Fibroblast of lung (primary cell): ENCODE results near the gene ZGRF1. TPM values are rescaled to one million over a fixed set of nuclear protein-coding genes. Genes with fewer than 3 reads are reported as not detected.
"Not testable (repeated sequence)": the region's sequence is repeated elsewhere in the genome, so short reads cannot be mapped to it uniquely, and the experiment has no call there.

Experiments
- DNase-seq, 2 donors: peaks; one replicate each; pipeline versions ENCODE4 v3.0.0 to v3.0.0-alpha.2; 2010; ENCODE audit warnings: low read depth in 2 of 2
- H2AFZ ChIP-seq: 2 replicates; pipeline ENCODE4 v1.5.1; 2012; ENCODE audit warnings: low read length, control low read depth, inconsistent platforms
- H3K27ac ChIP-seq: 2 replicates; pipeline ENCODE4 v1.5.1; 2011; ENCODE audit warnings: low read length, control low read depth; ENCODE audit not compliant: insufficient read depth
- H3K27me3 ChIP-seq: 2 replicates; pipeline ENCODE4 v1.5.1; 2011; ENCODE audit warnings: mild to moderate bottlenecking, low read length; ENCODE audit not compliant: control insufficient read depth, insufficient read depth
- H3K36me3 ChIP-seq: 2 replicates; pipeline ENCODE4 v1.5.1; 2011; ENCODE audit warnings: low read length; ENCODE audit not compliant: control insufficient read depth, insufficient read depth
- H3K4me1 ChIP-seq: 2 replicates; pipeline ENCODE4 v1.5.1; 2011; ENCODE audit warnings: low read length; ENCODE audit not compliant: control insufficient read depth, insufficient read depth; ENCODE audit errors: extremely low read depth
- H3K4me2 ChIP-seq: 2 replicates; pipeline ENCODE4 v1.5.1; 2011; ENCODE audit warnings: low read length, control low read depth; ENCODE audit not compliant: insufficient read depth; ENCODE audit errors: extremely low read depth
- H3K4me3 ChIP-seq, 4 experiments: fragments of 200-600 bp in 1 of 4; sonication (generic) in 1 of 4; replicated peaks in 1 of 4; 2 replicates each; pipeline ENCODE4 v1.5.1; 2011 to 2016; ENCODE audit warnings: low read length in 4 of 4, low read depth in 3 of 4, mild to moderate bottlenecking in 3 of 4, control low read depth in 2 of 4, inconsistent platforms in 1 of 4, mixed read lengths in 1 of 4; ENCODE audit not compliant: insufficient read depth in 1 of 4; ENCODE audit errors: control extremely low read depth in 1 of 4
- H3K79me2 ChIP-seq: 2 replicates; pipeline ENCODE4 v1.5.1; 2012; ENCODE audit warnings: mild to moderate bottlenecking, low read length, inconsistent platforms; ENCODE audit not compliant: control insufficient read depth, insufficient read depth
- H3K9ac ChIP-seq: 2 replicates; pipeline ENCODE4 v1.5.1; 2011; ENCODE audit warnings: mild to moderate bottlenecking, low read length, control low read depth; ENCODE audit not compliant: insufficient read depth
- H3K9me3 ChIP-seq: 2 replicates; pipeline ENCODE4 v1.5.1; 2012; ENCODE audit warnings: low read depth, low read length; ENCODE audit not compliant: control insufficient read depth, insufficient read depth
- H4K20me1 ChIP-seq: 2 replicates; pipeline ENCODE4 v1.5.1; 2011; ENCODE audit warnings: low read length; ENCODE audit not compliant: control insufficient read depth, insufficient read depth; ENCODE audit errors: extremely low read depth
- EZH2 ChIP-seq: IDR thresholded peaks from 2 replicates; pipeline ENCODE4 v1.5.1; 2012; ENCODE audit warnings: low read length, control low read depth, mild to moderate bottlenecking; ENCODE audit errors: missing control alignments
- polyA plus RNA-seq, 2 donors: library from polyadenylated mRNA; depleted of rRNA in 1 of 2; stranded (reverse) in 1 of 2; unstranded in 1 of 2; fragments of >200 nt; gene quantifications; 2 replicates each; pipeline ENCODE4 v1.2.1, GENCODE V29; 2011 to 2012; ENCODE audit warnings: missing spikeins in 1 of 2
- total RNA-seq: library from RNA; depleted of rRNA; stranded (reverse); fragments of >200 nt; gene quantifications from 2 replicates; pipeline ENCODE4 v1.2.1, GENCODE V29; 2014
- TF ChIP-seq, protein P1 (sequence below), 2 donors: IDR thresholded peaks in 1 of 2; conservative IDR thresholded peaks in 1 of 2; 1 replicate in 1 of 2; 2 replicates in 1 of 2; pipeline ENCODE4 v1.5.1; 2011 to 2012; ENCODE audit warnings: low read length in 2 of 2, control low read depth in 1 of 2, inconsistent platforms in 1 of 2, low read depth in 1 of 2, mild to moderate bottlenecking in 1 of 2

The ZGRF1 gene
- total and polyA plus RNA-seq, 2 donors (not counting 1 experiment from before 2014, with no cell fraction given) = 3.1 to 5.8 TPM

DNA sequence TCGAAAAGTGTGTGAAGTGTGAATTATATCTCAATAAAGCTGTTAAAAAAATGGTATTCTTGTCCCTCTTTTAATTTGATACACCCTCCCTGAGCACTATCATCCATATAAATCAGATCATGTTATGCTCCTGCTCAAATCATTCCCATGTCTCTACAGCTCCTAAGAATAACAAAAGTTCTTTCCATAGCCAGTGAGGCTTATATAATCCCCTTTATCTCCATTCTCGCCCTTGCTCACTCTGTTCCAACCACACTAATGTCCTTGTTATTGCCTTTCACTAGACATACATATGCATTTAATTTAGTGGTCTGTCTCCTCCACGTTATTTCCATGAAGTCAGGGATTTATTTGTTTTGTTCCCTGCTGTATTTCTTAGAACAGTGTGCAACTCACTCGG, 10.5 kb downstream of the ZGRF1 start:
- Histone ChIP-seq H3K9me3 (no peaks in the 10 kb centered on the region), H3K27me3 (no peaks in the 10 kb centered on the region), H3K4me2 (no peak overlapping the region), H3K9ac (no peak overlapping the region), H4K20me1 (no peaks in the 10 kb centered on the region), H3K4me3 (no peak overlapping the region), H3K36me3 (no peaks in the 10 kb centered on the region), H3K27ac (no peak overlapping the region), H2AFZ (no peak overlapping the region), H3K4me1 (no peaks in the 10 kb centered on the region), H3K79me2 (no peaks in the 10 kb centered on the region)
- DNase-seq = no peak
- TF ChIP-seq, protein P1, sequence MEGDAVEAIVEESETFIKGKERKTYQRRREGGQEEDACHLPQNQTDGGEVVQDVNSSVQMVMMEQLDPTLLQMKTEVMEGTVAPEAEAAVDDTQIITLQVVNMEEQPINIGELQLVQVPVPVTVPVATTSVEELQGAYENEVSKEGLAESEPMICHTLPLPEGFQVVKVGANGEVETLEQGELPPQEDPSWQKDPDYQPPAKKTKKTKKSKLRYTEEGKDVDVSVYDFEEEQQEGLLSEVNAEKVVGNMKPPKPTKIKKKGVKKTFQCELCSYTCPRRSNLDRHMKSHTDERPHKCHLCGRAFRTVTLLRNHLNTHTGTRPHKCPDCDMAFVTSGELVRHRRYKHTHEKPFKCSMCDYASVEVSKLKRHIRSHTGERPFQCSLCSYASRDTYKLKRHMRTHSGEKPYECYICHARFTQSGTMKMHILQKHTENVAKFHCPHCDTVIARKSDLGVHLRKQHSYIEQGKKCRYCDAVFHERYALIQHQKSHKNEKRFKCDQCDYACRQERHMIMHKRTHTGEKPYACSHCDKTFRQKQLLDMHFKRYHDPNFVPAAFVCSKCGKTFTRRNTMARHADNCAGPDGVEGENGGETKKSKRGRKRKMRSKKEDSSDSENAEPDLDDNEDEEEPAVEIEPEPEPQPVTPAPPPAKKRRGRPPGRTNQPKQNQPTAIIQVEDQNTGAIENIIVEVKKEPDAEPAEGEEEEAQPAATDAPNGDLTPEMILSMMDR (conservative IDR thresholded peaks at IDR 0.05 in 1 of 2, IDR thresholded peaks at IDR 0.05 in 1 of 2; ENCODE audit: low read depth in 1 of 2, low read length in 2 of 2) = no peak
- no peak for TF ChIP-seq EZH2

DNA sequence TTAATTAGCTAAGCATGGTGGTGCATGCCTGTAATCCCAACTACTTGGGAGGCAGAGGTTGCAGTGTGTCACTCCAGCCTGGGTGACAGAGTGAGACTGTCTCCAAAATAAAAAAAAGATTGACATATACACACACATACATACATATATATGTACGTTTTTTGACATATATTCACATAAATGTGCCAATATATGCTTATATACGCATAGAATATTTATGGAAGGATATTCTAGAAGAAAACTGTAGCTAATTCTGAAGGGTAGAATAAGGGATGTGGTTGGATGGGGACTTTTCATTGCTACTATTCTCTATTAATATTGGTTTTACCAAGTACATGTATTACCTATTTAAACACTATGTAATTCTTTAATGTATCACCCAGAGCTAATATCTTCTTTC, 19.7 kb downstream of the ZGRF1 start:
- H3K4me2 ChIP-seq = no peak overlapping the region
- H3K79me2 ChIP-seq = no peaks in the 10 kb centered on the region
- no peak overlapping the region for H3K27ac ChIP-seq
- TF ChIP-seq EZH2 = no peak
- TF ChIP-seq, protein P1 (conservative IDR thresholded peaks at IDR 0.05 in 1 of 2, IDR thresholded peaks at IDR 0.05 in 1 of 2; ENCODE audit: low read depth in 1 of 2, low read length in 2 of 2) = no peak
- no peaks in the 10 kb centered on the region for H3K27me3 ChIP-seq
- DNase-seq = no peak
- H3K4me3 ChIP-seq = no peak overlapping the region
- H3K4me1 ChIP-seq = no peaks in the 10 kb centered on the region
- H3K9me3 ChIP-seq = no peaks in the 10 kb centered on the region
- H3K9ac ChIP-seq = no peak overlapping the region
- no peaks in the 10 kb centered on the region for H3K36me3 ChIP-seq
- no peak overlapping the region for H2AFZ ChIP-seq
- H4K20me1 ChIP-seq = no peaks in the 10 kb centered on the region

DNA sequence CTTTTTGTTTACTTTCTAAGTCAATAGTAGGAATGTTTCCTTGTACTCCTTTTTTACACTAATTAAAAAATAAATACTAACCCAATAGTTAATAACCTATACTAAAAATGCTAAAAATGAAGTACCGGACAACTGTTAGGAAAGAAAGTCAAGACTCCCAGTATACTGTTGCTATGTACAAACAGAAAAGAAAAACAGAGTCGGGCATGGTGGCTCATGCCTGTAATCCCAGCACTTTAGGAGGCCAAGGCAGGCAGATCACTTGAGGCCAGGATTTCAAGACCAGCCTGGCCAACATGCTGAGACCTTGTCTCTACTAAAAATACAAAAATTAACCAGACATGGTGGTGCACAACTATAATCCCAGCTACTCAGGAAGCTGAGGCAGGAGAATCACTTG, 23.9 kb downstream of the ZGRF1 start:
- H3K27me3 ChIP-seq, H4K20me1 ChIP-seq, H3K4me3 ChIP-seq, H3K36me3 ChIP-seq, H3K4me1 ChIP-seq, DNase-seq, H3K9ac ChIP-seq, H3K9me3 ChIP-seq, H3K27ac ChIP-seq, H3K79me2 ChIP-seq, H2AFZ ChIP-seq, H3K4me2 ChIP-seq: not testable (repeated sequence)
